ENCODE results near the gene CISD1.

Gene CISD1

GRCh38 chr10:58311026-58311425 is 42.1 kb downstream of the CISD1 start:
- no peak for DNase-seq (ENCODE audit: low read depth)

DNA sequence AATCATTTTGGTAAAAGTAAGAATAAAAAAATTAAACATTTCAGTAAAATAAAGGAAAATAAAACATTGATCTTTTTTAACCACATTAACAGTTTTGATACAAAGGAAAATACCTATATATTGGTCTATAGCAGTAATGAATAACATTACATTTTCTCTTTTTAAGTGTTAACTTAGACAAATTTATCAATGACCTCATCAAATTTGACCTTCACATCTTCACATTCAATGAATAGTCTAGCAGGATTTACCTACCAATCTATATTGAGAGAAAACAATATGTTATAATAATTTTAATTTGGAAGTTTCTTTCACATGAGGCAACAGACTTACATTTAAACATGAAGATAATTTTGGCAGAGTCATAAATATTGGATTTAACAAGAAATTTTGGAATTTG is 47.9 kb downstream of the CISD1 start:
- no peak for DNase-seq (ENCODE audit: low read depth)

DNA sequence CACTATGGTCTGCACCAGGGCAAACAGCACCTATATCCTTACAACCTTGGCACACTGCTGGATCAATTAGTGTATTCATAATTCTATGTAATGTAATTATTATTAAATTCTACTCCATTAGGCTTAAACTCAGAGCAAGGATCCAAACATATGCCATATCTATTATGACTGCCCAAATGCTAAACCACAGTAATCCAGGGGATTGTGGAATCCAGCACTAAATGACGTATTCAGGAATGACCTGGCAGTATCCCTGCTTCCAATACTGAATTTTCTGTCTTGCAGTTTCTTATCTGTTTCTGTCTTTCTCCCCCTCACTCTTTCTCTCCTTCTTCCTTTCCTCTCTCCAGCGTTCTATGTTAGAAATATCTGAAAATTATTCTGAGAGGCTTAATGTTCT is 49.4 kb downstream of the CISD1 start:
- no peak for DNase-seq (ENCODE audit: low read depth)

GRCh38 chr10:58319599-58319998 is 50.6 kb downstream of the CISD1 start:
- no peak for DNase-seq (ENCODE audit: low read depth)

DNA sequence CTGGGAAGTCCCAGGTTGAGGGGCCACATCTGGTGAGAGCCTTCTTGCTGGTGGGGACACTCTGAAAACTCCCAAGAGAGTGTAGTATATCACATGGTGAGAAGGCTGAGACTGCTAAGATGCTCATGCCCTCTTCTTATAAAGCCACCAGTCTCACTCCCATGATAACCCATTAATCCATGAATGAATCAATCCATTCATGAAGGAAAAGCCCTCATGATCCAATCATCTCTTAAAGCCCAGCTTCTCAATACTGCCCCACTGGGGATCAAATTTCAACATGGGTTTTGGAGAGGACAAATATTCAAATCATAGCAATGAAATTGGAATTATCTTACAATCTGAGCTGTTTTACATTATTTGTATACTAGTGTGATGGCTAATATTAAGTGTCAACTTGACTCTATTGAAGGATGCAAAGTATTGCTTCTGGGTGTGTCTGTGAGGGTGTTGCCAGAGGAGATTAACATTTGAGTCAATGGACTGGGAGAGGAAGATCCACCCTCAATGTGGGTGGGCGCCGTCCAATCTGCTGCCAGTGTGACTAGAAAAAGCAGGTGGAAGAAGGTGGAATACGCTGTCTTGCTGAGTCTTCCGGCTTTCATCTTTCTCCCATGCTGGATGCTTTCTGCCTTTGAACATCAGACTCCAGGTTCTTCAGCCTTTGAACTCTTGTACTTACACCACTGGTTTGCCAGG is 51.5 kb downstream of the CISD1 start:
- no peak for DNase-seq (ENCODE audit: low read depth)

DNA sequence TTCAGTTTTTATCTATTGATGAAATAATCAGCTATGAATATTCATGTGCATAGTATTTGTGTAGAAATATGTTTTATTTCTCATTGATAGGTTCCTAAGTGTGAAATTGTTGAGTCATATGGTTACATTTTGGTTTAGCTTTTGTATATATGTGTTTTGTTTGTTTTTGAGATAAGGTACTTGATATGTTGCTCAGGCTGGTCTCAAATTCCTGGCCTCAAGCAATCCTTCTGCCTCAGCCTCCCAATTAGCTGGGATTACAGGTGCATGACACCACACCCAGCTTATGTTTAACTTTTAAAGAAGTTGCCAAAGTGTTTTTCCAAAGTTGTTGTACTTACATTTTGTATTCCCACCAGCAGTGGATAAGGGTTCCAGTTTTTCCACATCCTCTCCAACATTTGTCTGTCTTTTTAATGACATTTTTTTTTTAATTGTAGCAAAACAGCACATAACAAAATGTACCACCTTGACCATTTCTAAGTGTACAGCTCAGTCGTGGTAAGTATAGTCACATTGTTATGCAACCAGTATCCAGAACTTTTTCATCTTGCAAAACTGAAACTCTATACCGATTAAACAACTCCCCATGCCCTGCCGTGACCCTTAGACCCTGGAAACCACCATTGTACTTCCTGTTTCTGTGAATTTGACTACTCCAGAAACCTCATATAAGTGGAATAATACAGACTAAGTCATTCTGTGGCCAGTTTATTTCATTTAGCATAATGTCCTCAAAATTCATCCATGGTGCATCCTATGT is 53.3 kb downstream of the CISD1 start:
- no peak for DNase-seq (ENCODE audit: low read depth)

DNA sequence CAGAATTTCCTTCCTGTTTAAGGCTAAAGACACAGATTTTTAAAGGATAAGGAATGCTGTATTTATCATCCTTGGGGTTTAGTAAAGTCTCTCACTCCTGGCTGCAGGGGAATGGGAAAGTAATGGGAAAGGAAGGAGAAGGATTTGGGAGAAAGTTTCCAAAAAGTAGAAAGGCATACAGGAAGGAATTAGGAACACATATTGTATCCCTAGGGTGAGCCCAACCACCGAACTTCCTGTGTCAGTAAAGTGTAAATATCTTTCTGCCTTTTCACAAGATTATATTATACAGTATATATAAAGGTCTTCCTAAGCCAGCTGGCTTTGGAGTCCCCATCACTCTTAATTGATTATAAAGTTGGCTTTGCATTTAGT is 53.9 kb downstream of the CISD1 start:
- no peak for DNase-seq (ENCODE audit: low read depth)

GRCh38 chr10:58326967-58327381 is 58.0 kb downstream of the CISD1 start:
- no peak for DNase-seq (ENCODE audit: low read depth)

- no peak for DNase-seq (ENCODE audit: low read depth)
Observed at GRCh38 chr10:58328233-58328632, 59.3 kb downstream of the CISD1 start.

GRCh38 chr10:58330431-58330830 is 61.5 kb downstream of the CISD1 start:
- DNase-seq (ENCODE audit: low read depth), result no peak

DNA sequence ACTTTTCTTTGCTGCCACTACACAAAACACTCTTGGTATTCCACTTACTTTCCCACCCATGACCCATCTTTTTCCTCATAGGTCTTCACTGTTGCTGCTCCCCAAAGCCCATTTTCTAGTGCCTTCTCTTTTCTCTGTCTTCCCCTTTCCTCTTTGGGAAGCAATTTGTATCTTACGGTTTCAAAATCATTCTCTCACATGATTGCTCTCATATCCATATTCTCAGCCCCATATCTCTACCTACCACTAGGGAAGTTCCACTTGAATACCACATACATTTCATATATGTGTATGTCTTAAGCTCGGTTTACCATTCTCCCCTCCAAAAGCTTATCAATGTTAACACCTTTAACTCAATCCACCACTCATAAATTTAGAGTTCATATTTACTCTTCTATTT is 62.7 kb downstream of the CISD1 start:
- no peak for DNase-seq (ENCODE audit: low read depth)

DNA sequence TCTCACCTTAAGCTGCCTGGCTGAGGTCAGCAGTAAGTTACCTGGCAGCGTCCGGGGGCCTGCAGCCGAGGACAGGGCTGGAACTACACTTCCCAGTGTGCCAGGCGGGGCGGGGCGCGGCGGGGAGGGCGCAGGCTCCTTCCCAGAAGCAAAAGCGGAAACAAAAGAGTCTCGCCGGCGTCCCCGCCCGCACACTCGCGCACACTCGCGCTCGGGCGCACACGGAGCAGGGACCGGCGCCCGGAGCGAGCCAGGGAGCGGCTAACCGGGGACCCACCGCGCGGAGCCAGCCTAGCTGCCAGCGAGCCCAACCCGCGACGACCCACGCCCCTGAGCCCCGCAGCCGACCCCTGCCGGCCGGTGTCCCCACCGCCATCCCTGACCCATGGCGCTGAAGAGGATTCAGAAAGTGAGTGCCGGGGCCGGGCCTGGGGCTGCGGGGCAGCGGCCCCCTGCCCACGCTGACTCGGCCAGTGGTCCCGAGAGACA is 65.9 kb downstream of the CISD1 start, which contains the start of gene UBE2D1:
UBE2D1 (plus strand) TSS at position 190 of the 489 bp plus-strand sequence; CDS start at position 386, 196 bp downstream.
- peak; percentile 84 for DNase-seq (ENCODE audit: low read depth)

- no peak for DNase-seq (ENCODE audit: low read depth)
Observed at GRCh38 chr10:58335306-58336005, 66.5 kb downstream of the CISD1 start.

DNA sequence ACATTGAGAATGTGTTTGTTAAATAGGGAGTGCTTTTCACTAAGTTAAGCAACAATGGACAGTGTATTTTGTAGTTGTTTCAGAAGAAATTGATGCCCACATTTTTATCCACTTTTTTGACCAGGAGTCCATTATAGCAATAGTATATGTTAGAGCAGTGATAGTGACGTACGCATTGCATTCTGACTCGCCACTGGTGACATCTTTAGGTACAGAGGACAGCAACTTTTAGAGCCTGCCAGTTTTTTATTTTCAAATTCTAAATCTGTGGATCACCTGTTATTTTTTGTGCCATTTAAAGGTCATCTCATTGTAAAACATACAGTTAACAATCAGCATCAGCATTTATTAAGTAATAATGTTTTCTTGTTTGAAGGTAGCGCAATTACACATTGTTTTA is 67.3 kb downstream of the CISD1 start:
- DNase-seq (ENCODE audit: low read depth), result no peak

Measured in stimulated activated CD8-positive, alpha-beta memory T cell treated with anti-CD3 and anti-CD28 coated beads, Interleukin-4, amount 100 ng/mL, for 24 hours (primary cell).